Neural cell (in vitro differentiated cells): Measurements from ENCODE around the gene RAP1GAP2. TPM values are rescaled to one million over a fixed set of nuclear protein-coding genes. Genes with fewer than 3 reads are reported as not detected.

Source experiments
- H2AFZ ChIP-seq: fragments of 200-600, 300-800 bp; sonication (generic), shearing (Covaris generic); 2 replicates; pipeline ENCODE4 v1.6.0; 2014; ENCODE audit warnings: low read depth, mild to moderate bottlenecking, antibody characterized with exemption, low read length, moderate library complexity
- H3F3A ChIP-seq: fragments of 200-600 bp; shearing (Covaris generic); 2 replicates; pipeline ENCODE4 v1.6.1; 2016; ENCODE audit warnings: mild to moderate bottlenecking, moderate library complexity, mixed read lengths, antibody characterized with exemption, low read length; ENCODE audit not compliant: insufficient read depth, poor library complexity, severe bottlenecking
- H3K27ac ChIP-seq: fragments of 200-600, 300-800 bp; sonication (generic), shearing (Covaris generic); 2 replicates; pipeline ENCODE4 v1.5.1; 2014; ENCODE audit warnings: mild to moderate bottlenecking, low read length, moderate library complexity
- H3K27me3 ChIP-seq: fragments of 300-800, 200-600 bp; sonication (generic), shearing (Covaris generic); 2 replicates; pipeline ENCODE4 v1.6.0; 2014; ENCODE audit warnings: mild to moderate bottlenecking, low read depth, low read length, moderate library complexity; ENCODE audit not compliant: insufficient read depth
- H3K36me3 ChIP-seq: fragments of 300-800, 200-600 bp; sonication (generic), shearing (Covaris generic); 2 replicates; pipeline ENCODE4 v1.5.1; 2014; ENCODE audit warnings: mild to moderate bottlenecking, antibody characterized with exemption, low read length, moderate library complexity; ENCODE audit not compliant: insufficient read depth
- H3K4me2 ChIP-seq: fragments of 300-800, 200-600 bp; sonication (generic), shearing (Covaris generic); 2 replicates; pipeline ENCODE4 v1.6.0; 2014; ENCODE audit warnings: mild to moderate bottlenecking, low read length
- H3K4me3 ChIP-seq: fragments of 300-800, 200-600 bp; sonication (generic), shearing (Covaris generic); 2 replicates; pipeline ENCODE4 v1.5.1; 2014; ENCODE audit warnings: mild to moderate bottlenecking, low read length, moderate library complexity
- H3K79me2 ChIP-seq: fragments of 200-600 bp; shearing (Covaris generic); replicated peaks from 2 replicates; pipeline ENCODE4 v1.6.0; 2014; ENCODE audit warnings: mild to moderate bottlenecking, low read length, moderate library complexity; ENCODE audit not compliant: insufficient read depth
- H3K9ac ChIP-seq: fragments of 300-800, 200-600 bp; sonication (generic), shearing (Covaris generic); 2 replicates; pipeline ENCODE4 v1.6.1; 2016; ENCODE audit warnings: mild to moderate bottlenecking, low read length, mixed read lengths
- H3K9me2 ChIP-seq: fragments of 200-600 bp; shearing (Covaris generic); 2 replicates; pipeline ENCODE4 v1.6.1; 2016; ENCODE audit warnings: mild to moderate bottlenecking, low read length, mixed read lengths; ENCODE audit not compliant: insufficient read depth
- H3K9me3 ChIP-seq: fragments of 200-600, 300-800 bp; sonication (generic), shearing (Covaris generic); 2 replicates; pipeline ENCODE4 v1.6.1; 2016; ENCODE audit warnings: mild to moderate bottlenecking, mixed run types, low read length, moderate library complexity, mixed read lengths
- H4K20me1 ChIP-seq: fragments of 200-600 bp; shearing (Covaris generic); 2 replicates; pipeline ENCODE4 v1.6.1; 2016; ENCODE audit warnings: mild to moderate bottlenecking, mixed run types; ENCODE audit not compliant: insufficient read depth
- EP300 ChIP-seq: fragments of 450-650 bp; conservative IDR thresholded peaks from 2 replicates; pipeline ENCODE4 v1.6.1; 2014; ENCODE audit warnings: antibody characterized with exemption, mild to moderate bottlenecking, moderate library complexity; ENCODE audit not compliant: poor library complexity, severe bottlenecking
- EZH2 ChIP-seq: fragments of 200-600, 300-800 bp; shearing (Covaris generic), sonication (generic); IDR thresholded peaks from 2 replicates; pipeline ENCODE4 v1.6.1; 2014; ENCODE audit warnings: antibody characterized with exemption, low read length, borderline replicate concordance, mild to moderate bottlenecking; ENCODE audit not compliant: insufficient read depth, poor library complexity, severe bottlenecking
- MXI1 ChIP-seq: fragments of 450-650 bp; conservative IDR thresholded peaks from 2 replicates; pipeline ENCODE4 v1.6.1; 2014; ENCODE audit warnings: antibody characterized with exemption, mild to moderate bottlenecking; ENCODE audit not compliant: poor library complexity, severe bottlenecking
- POLR2AphosphoS5 ChIP-seq: IDR thresholded peaks from 2 replicates; pipeline ENCODE4 v1.6.1; 2012
- RAD21 ChIP-seq: fragments of 450-650 bp; conservative IDR thresholded peaks from 2 replicates; pipeline ENCODE4 v1.6.1; 2014; ENCODE audit warnings: antibody characterized with exemption, mild to moderate bottlenecking, moderate library complexity
- REST ChIP-seq: IDR thresholded peaks from 2 replicates; pipeline ENCODE4 v1.6.1; 2012; ENCODE audit warnings: borderline replicate concordance
- SMC3 ChIP-seq: fragments of 450-650 bp; conservative IDR thresholded peaks from 2 replicates; pipeline ENCODE4 v1.6.1; 2014; ENCODE audit warnings: antibody characterized with exemption, mild to moderate bottlenecking, moderate library complexity; ENCODE audit not compliant: poor library complexity
- TAF1 ChIP-seq: IDR thresholded peaks from 2 replicates; pipeline ENCODE4 v1.6.1; 2012; ENCODE audit warnings: low read depth
- polyA plus RNA-seq: library from polyadenylated mRNA; depleted of rRNA; stranded (reverse); fragments of >200 nt; gene quantifications from 2 replicates; pipeline ENCODE4 v1.2.3, GENCODE V29; 2014
- TF ChIP-seq, protein P1 (sequence below): fragments of 450-650 bp; IDR thresholded peaks from 2 replicates; pipeline ENCODE4 v1.5.1; 2014; ENCODE audit warnings: antibody characterized with exemption, mild to moderate bottlenecking, moderate library complexity; ENCODE audit not compliant: poor library complexity, severe bottlenecking

Gene RAP1GAP2
- polyA plus RNA-seq, 1 donor from 2014 or later = 14.8 TPM

- no peaks in the 10 kb centered on the region for H4K20me1 ChIP-seq
- H3F3A ChIP-seq = no peaks in the 10 kb centered on the region
- TF ChIP-seq RAD21 (no peak), TAF1 (no peak), EP300 (no peak), MXI1 (no peak), POLR2AphosphoS5 (no peak), SMC3 (no peak)
- no peak overlapping the region for H3K4me2 ChIP-seq
- no peak overlapping the region for H3K9ac ChIP-seq
- peaks cover 2% of the 10 kb centered on the region for H3K9me3 ChIP-seq
- H3K27ac ChIP-seq = no peak overlapping the region
- no peaks in the 10 kb centered on the region for H3K9me2 ChIP-seq
- no peak overlapping the region for H2AFZ ChIP-seq
- H3K36me3 ChIP-seq = no peaks in the 10 kb centered on the region
- no peak overlapping the region for H3K4me3 ChIP-seq
- no peaks in the 10 kb centered on the region for H3K27me3 ChIP-seq
- no peaks in the 10 kb centered on the region for H3K79me2 ChIP-seq
These were observed 221.7 kb downstream of the RAP1GAP2 start for GRCh38 chr17:3017936-3018335.

GRCh38 chr17:3019761-3020160, 223.5 kb downstream of the RAP1GAP2 start:
- Histone ChIP-seq H3K9me2 (no peaks in the 10 kb centered on the region), H3K27me3 (no peaks in the 10 kb centered on the region), H3K36me3 (no peaks in the 10 kb centered on the region), H3F3A (no peaks in the 10 kb centered on the region), H2AFZ (no peak overlapping the region), H3K27ac (no peak overlapping the region), H3K4me3 (no peak overlapping the region), H3K79me2 (no peaks in the 10 kb centered on the region), H4K20me1 (no peaks in the 10 kb centered on the region), H3K4me2 (no peak overlapping the region), H3K9me3 (peaks cover 6% of the 10 kb centered on the region), H3K9ac (no peak overlapping the region)
- no peak for TF ChIP-seq EZH2
- TF ChIP-seq REST = no peak
- TF ChIP-seq EP300 = no peak
- no peak for TF ChIP-seq POLR2AphosphoS5
- TF ChIP-seq RAD21 = no peak
- TF ChIP-seq MXI1 = no peak
- TF ChIP-seq, protein P1, sequence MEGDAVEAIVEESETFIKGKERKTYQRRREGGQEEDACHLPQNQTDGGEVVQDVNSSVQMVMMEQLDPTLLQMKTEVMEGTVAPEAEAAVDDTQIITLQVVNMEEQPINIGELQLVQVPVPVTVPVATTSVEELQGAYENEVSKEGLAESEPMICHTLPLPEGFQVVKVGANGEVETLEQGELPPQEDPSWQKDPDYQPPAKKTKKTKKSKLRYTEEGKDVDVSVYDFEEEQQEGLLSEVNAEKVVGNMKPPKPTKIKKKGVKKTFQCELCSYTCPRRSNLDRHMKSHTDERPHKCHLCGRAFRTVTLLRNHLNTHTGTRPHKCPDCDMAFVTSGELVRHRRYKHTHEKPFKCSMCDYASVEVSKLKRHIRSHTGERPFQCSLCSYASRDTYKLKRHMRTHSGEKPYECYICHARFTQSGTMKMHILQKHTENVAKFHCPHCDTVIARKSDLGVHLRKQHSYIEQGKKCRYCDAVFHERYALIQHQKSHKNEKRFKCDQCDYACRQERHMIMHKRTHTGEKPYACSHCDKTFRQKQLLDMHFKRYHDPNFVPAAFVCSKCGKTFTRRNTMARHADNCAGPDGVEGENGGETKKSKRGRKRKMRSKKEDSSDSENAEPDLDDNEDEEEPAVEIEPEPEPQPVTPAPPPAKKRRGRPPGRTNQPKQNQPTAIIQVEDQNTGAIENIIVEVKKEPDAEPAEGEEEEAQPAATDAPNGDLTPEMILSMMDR = no peak
- no peak for TF ChIP-seq TAF1
- no peak for TF ChIP-seq SMC3
